ENCODE measurements around the gene VSIG10L2. TPM values are rescaled to one million over a fixed set of nuclear protein-coding genes. Genes with fewer than 3 reads are reported as not detected.

VSIG10L2 gene
- total RNA-seq, 1 experiment from 2014 or later, result not detected

DNA sequence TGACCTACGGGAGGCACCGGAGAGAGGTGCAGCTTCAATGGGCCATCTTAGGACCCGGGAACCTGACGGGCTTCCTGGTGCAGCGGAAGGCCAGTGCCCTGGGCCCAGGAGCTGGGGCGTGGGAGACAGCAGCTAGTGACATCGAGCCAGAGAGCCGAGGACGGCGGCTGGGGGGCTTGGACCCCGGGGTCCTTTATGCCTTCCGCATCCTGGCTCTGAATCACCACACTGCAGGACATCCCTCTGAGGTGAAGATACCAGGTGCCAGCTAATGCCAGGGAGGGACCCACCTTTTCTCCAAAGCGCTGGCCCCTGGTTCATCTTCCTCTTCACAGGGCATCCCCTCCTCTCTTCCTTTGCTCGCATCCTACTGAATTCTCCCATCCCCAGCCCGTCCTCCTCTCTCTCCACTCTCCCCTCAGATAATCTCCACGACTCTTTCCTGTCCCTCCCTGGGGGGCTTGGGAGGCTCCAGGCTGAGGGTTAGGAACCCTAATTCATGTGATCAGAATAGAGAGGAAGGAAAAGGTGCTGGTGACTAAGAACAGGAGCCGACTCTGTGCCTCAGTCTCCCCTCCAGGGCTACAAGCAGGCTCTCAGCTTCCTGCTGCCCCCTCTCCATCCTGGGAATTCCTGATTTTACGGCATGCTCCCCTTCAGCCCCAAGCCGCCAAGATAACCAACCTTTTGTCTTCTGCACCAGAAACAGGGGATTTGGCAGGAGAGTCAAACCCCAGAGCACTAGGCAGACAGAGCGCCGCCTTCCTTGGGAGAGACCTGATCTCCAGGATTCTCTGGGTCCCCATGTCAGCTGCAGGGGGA is 8.5 kb downstream of the VSIG10L2 start:
- no peak for TF ChIP-seq EGR1 (IDR thresholded peaks at IDR 0.05; ENCODE audit: low read depth)
- no peak for TF ChIP-seq ZFX (IDR thresholded peaks at IDR 0.05)
- TF ChIP-seq SRF (IDR thresholded peaks at IDR 0.05; ENCODE audit: low read depth), result no peak
- TF ChIP-seq EZH2 (IDR thresholded peaks at IDR 0.05), result no peak
- TF ChIP-seq POLR2A (IDR thresholded peaks at IDR 0.05; ENCODE audit: borderline replicate concordance, extremely low read depth, insufficient read depth, insufficient read length), result no peak
- no peak for TF ChIP-seq CBX3 (IDR thresholded peaks at IDR 0.05; ENCODE audit: low read depth)
- TF ChIP-seq POLR2AphosphoS5 (IDR thresholded peaks at IDR 0.05; ENCODE audit: low read depth, low read length), result no peak
- no peak for TF ChIP-seq FOSL1 (IDR thresholded peaks at IDR 0.05; ENCODE audit: low read depth)
- TF ChIP-seq, protein P1, sequence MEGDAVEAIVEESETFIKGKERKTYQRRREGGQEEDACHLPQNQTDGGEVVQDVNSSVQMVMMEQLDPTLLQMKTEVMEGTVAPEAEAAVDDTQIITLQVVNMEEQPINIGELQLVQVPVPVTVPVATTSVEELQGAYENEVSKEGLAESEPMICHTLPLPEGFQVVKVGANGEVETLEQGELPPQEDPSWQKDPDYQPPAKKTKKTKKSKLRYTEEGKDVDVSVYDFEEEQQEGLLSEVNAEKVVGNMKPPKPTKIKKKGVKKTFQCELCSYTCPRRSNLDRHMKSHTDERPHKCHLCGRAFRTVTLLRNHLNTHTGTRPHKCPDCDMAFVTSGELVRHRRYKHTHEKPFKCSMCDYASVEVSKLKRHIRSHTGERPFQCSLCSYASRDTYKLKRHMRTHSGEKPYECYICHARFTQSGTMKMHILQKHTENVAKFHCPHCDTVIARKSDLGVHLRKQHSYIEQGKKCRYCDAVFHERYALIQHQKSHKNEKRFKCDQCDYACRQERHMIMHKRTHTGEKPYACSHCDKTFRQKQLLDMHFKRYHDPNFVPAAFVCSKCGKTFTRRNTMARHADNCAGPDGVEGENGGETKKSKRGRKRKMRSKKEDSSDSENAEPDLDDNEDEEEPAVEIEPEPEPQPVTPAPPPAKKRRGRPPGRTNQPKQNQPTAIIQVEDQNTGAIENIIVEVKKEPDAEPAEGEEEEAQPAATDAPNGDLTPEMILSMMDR (IDR thresholded peaks at IDR 0.05 in 2 of 3, conservative IDR thresholded peaks at IDR 0.05 in 1 of 3; ENCODE audit: borderline replicate concordance in 1 of 3, insufficient read depth in 1 of 3, low read depth in 2 of 3, low read length in 2 of 3), result no peak
- no peak for TF ChIP-seq ZNF274 (IDR thresholded peaks at IDR 0.05; ENCODE audit: low read depth, low read length)
- TF ChIP-seq YY1 (IDR thresholded peaks at IDR 0.05; ENCODE audit: extremely low read depth, insufficient replicate concordance, low read depth, low read length), result no peak
- TF ChIP-seq ELF1 (IDR thresholded peaks at IDR 0.05; ENCODE audit: borderline replicate concordance, low read depth), result no peak
- no peak for TF ChIP-seq SIN3A (IDR thresholded peaks at IDR 0.05; ENCODE audit: low read depth)
- TF ChIP-seq, protein P2, sequence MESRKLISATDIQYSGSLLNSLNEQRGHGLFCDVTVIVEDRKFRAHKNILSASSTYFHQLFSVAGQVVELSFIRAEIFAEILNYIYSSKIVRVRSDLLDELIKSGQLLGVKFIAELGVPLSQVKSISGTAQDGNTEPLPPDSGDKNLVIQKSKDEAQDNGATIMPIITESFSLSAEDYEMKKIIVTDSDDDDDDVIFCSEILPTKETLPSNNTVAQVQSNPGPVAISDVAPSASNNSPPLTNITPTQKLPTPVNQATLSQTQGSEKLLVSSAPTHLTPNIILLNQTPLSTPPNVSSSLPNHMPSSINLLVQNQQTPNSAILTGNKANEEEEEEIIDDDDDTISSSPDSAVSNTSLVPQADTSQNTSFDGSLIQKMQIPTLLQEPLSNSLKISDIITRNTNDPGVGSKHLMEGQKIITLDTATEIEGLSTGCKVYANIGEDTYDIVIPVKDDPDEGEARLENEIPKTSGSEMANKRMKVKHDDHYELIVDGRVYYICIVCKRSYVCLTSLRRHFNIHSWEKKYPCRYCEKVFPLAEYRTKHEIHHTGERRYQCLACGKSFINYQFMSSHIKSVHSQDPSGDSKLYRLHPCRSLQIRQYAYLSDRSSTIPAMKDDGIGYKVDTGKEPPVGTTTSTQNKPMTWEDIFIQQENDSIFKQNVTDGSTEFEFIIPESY (IDR thresholded peaks at IDR 0.05; ENCODE audit: extremely low read depth, insufficient replicate concordance, low read length), result no peak
- no peak for TF ChIP-seq SP1 (IDR thresholded peaks at IDR 0.05; ENCODE audit: low read depth)
- TF ChIP-seq EZH2phosphoT487 (IDR thresholded peaks at IDR 0.05; ENCODE audit: borderline replicate concordance), result no peak
- TF ChIP-seq JUND (IDR thresholded peaks at IDR 0.05), result no peak
- Histone ChIP-seq H3K79me2 (ENCODE audit: insufficient read depth, low read length) (no peaks in the 10 kb centered on the region), H3K4me3 (replicated peaks in 1 of 2; ENCODE audit: low read depth in 1 of 2, low read length in 2 of 2) (no peak overlapping the region), H3K27ac (ENCODE audit: low read depth, low read length) (no peak overlapping the region), H3K9me2 (ENCODE audit: insufficient read depth) (no peaks in the 10 kb centered on the region), H3K36me3 (ENCODE audit: control insufficient read depth in 1 of 2, insufficient read depth in 2 of 2, low read length in 2 of 2) (no peaks in the 10 kb centered on the region), H2AFZ (ENCODE audit: low read depth, low read length, poor library complexity, severe bottlenecking) (no peak overlapping the region), H3K4me1 (ENCODE audit: control insufficient read depth in 1 of 2, insufficient read depth in 2 of 2, low read length in 2 of 2) (no peaks in the 10 kb centered on the region), H3K4me2 (ENCODE audit: low read length) (no peak overlapping the region), H3K9ac (ENCODE audit: low read length) (no peak overlapping the region), H4K20me1 (ENCODE audit: insufficient read depth) (no peaks in the 10 kb centered on the region), H3K27me3 (ENCODE audit: insufficient read depth, low read length) (no peaks in the 10 kb centered on the region), H3K9me3 (ENCODE audit: control insufficient read depth in 1 of 2, insufficient read depth in 1 of 2, low read depth in 1 of 2, low read length in 2 of 2) (no peaks in the 10 kb centered on the region)
- no TSS peak for BruUV-seq (replicated peaks)
- intact Hi-C loops (cut with micrococcal nuclease), result no loop called here
- POLR2A ChIA-PET, result no interaction called here
- no peak for ATAC-seq
- no peak for DNase-seq (ENCODE audit: low read depth, low spot score)
- CTCF ChIA-PET, result no interaction called here
- RAD21 ChIA-PET (ENCODE audit: low non-redundant PET in 1 of 2, low total read pairs in 2 of 2, uncharacterized antibody in 2 of 2, unreplicated experiment in 2 of 2), result no interaction called here
